Upper lobe of right lung (tissue), 1 donor: ENCODE measurements around the gene CTAG1A. TPM values are rescaled to one million over a fixed set of nuclear protein-coding genes. Genes with fewer than 3 reads are reported as not detected.
"Not testable (repeated sequence)": the region's sequence is repeated elsewhere in the genome, so short reads cannot be mapped to it uniquely, and the experiment has no call there.

Experiments used
- ATAC-seq: fragments of 200-7000 bp; cut with Tn5 transposase; one replicate; pipeline ENCODE4 v1.9.1; 2020; ENCODE audit warnings: mild to moderate bottlenecking, moderate library complexity
- DNase-seq: peaks from one replicate; pipeline ENCODE4 v3.0.0-alpha.2; 2020
- H3K27ac ChIP-seq: fragments of 200-600 bp; one replicate; pipeline ENCODE4 v1.8.0; 2022
- H3K27me3 ChIP-seq: fragments of 200-600 bp; one replicate; pipeline ENCODE4 v1.8.0; 2022; ENCODE audit warnings: mild to moderate bottlenecking
- H3K36me3 ChIP-seq: fragments of 200-600 bp; one replicate; pipeline ENCODE4 v1.8.0; 2022
- H3K4me1 ChIP-seq: fragments of 200-600 bp; one replicate; pipeline ENCODE4 v1.8.0; 2022
- H3K4me3 ChIP-seq: fragments of 200-600 bp; one replicate; pipeline ENCODE4 v1.8.0; 2022; ENCODE audit warnings: mild to moderate bottlenecking
- H3K9me3 ChIP-seq: fragments of 200-600 bp; one replicate; pipeline ENCODE4 v1.8.0; 2022
- CTCF ChIP-seq: fragments of 200-600 bp; IDR thresholded peaks from one replicate; pipeline ENCODE4 v1.8.0; 2022; ENCODE audit warnings: antibody characterized with exemption
- intact Hi-C: fragments of 100-400 bp; cut with DNase I; formaldehyde crosslinking; loops from one replicate; pipeline ENCODE4 v1.11.0; 2022
- long read RNA-seq: library from polyadenylated mRNA; unstranded; transcript quantifications from one replicate; pipeline ENCODE4 v2.0.0, GENCODE V29; 2021
- total RNA-seq: library from RNA; stranded (reverse); fragmentation: NEBNext Ultra II Directional; extraction: Animal tissue kit (Norgen Biotek cat#: 25700); gene quantifications from one replicate; pipeline ENCODE4 v1.2.1, GENCODE V29; 2021
- donor health status: DM: no; HTN: yes; CAD: no; lungs with severe emphysema.

The CTAG1A gene
- total RNA-seq = not detected
- long read RNA-seq = 0 reads

GRCh38 chrX:154584585-154585183 is at the start of gene CTAG1A:
CTAG1A (plus strand) TSS chrX:154585133; CDS start chrX:154585207, 74 bp downstream.
- DNase-seq, H3K4me3 ChIP-seq, ATAC-seq, H3K4me1 ChIP-seq, H3K9me3 ChIP-seq, H3K27ac ChIP-seq, H3K27me3 ChIP-seq, H3K36me3 ChIP-seq, intact Hi-C loops: not testable (repeated sequence)

GRCh38 chrX:154535892-154536291 is 49.0 kb upstream of the CTAG1A start:
- no peak for TF ChIP-seq CTCF

GRCh38 chrX:154539077-154539476 is 45.9 kb upstream of the CTAG1A start:
- H3K27me3 ChIP-seq = no peaks in the 10 kb centered on the region

More at GRCh38 chrX:154535892-154536291, 49.0 kb upstream of the CTAG1A start:
- no peak overlapping the region for H3K27ac ChIP-seq
- no peaks in the 10 kb centered on the region for H3K27me3 ChIP-seq
- no peaks in the 10 kb centered on the region for H3K4me1 ChIP-seq
- no peak overlapping the region for H3K4me3 ChIP-seq
- H3K9me3 ChIP-seq = no peaks in the 10 kb centered on the region
- DNase-seq (no peak), ATAC-seq (no peak)
- H3K36me3 ChIP-seq = peaks cover 7% of the 10 kb centered on the region
- intact Hi-C loops = no loop called here

GRCh38 chrX:154540365-154540764 is 44.6 kb upstream of the CTAG1A start:
- Histone ChIP-seq H3K4me1 (peaks cover 11% of the 10 kb centered on the region), H3K27ac (peak overlapping the region; percentile 83)
- H3K36me3 ChIP-seq, ATAC-seq, H3K27me3 ChIP-seq, intact Hi-C loops, DNase-seq, H3K4me3 ChIP-seq, H3K9me3 ChIP-seq: not testable (repeated sequence)

More at GRCh38 chrX:154539077-154539476, 45.9 kb upstream of the CTAG1A start:
- no peak for TF ChIP-seq CTCF
- Histone ChIP-seq H3K36me3 (peaks cover 7% of the 10 kb centered on the region), H3K4me1 (peaks cover 11% of the 10 kb centered on the region), H3K9me3 (no peaks in the 10 kb centered on the region), H3K27ac (no peak overlapping the region), H3K4me3 (no peak overlapping the region)
- intact Hi-C loops = no loop called here
- DNase-seq = no peak
- ATAC-seq = no peak

- ATAC-seq = peak; percentile 66
- no peaks in the 10 kb centered on the region for H3K27me3 ChIP-seq
Measured at GRCh38 chrX:154540897-154541535, 43.9 kb upstream of the CTAG1A start.

GRCh38 chrX:154541589-154541895 is 43.4 kb upstream of the CTAG1A start:
- no peak for ATAC-seq
- H3K4me1 ChIP-seq = peaks cover 17% of the 10 kb centered on the region

More at GRCh38 chrX:154540897-154541535, 43.9 kb upstream of the CTAG1A start:
- Histone ChIP-seq H3K27ac (peak overlapping the region; percentile 83), H3K4me1 (peaks cover 16% of the 10 kb centered on the region), H3K36me3 (no peaks in the 10 kb centered on the region), H3K4me3 (no peak overlapping the region), H3K9me3 (no peaks in the 10 kb centered on the region)
- DNase-seq = peak; percentile 79
- no peak for TF ChIP-seq CTCF
- intact Hi-C loops = no loop called here

More at GRCh38 chrX:154541589-154541895, 43.4 kb upstream of the CTAG1A start:
- no peak for TF ChIP-seq CTCF
- H3K27me3 ChIP-seq = no peaks in the 10 kb centered on the region
- no peaks in the 10 kb centered on the region for H3K36me3 ChIP-seq
- H3K4me3 ChIP-seq = no peak overlapping the region
- peak overlapping the region; percentile 83 for H3K27ac ChIP-seq
- H3K9me3 ChIP-seq = no peaks in the 10 kb centered on the region
- intact Hi-C loops = no loop called here
- no peak for DNase-seq
